ENCODE results near the gene CHMP5.

Gene CHMP5

DNA sequence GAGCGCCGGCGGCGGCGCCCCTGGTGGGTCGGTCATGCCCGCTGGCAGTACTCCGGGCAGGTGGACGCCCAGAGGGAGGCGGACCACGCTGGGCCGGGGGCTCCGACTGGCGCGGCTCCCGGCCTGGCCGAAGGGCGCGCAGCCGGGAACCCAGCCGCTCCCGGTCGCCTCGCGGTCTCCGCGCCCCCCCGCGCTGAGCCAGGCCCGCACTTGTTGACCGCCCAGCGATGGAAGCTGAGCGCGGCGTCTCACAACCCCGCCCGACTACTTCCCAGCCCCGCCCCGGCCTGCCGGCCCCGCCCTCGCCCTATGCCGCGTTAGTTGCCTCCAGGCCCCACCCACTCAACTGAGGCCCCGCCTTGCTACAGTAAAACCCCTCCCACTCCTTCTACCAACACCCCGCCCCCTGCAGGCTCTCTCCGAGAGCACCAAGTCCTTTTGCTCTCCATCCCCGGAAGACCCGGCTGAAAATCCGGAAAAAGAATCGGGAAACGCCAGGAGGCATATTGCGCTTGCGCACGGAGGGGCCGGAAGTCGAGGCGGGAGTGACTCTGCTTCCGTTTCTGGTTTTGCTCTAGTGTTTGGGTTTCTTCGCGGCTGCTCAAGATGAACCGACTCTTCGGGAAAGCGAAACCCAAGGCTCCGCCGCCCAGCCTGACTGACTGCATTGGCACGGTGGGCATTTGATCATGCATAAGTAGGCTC is at the start of gene CHMP5, which contains the start of gene BAG1:
Gene CHMP5, plus strand, starts transcription at position 577 of the 705 bp plus-strand sequence. Its CDS starts 30 bp downstream, at position 607.
Gene BAG1, minus strand, starts transcription at position 236 of the 705 bp plus-strand sequence.
- DNase-seq, result peak; percentile 96 to 100

DNA sequence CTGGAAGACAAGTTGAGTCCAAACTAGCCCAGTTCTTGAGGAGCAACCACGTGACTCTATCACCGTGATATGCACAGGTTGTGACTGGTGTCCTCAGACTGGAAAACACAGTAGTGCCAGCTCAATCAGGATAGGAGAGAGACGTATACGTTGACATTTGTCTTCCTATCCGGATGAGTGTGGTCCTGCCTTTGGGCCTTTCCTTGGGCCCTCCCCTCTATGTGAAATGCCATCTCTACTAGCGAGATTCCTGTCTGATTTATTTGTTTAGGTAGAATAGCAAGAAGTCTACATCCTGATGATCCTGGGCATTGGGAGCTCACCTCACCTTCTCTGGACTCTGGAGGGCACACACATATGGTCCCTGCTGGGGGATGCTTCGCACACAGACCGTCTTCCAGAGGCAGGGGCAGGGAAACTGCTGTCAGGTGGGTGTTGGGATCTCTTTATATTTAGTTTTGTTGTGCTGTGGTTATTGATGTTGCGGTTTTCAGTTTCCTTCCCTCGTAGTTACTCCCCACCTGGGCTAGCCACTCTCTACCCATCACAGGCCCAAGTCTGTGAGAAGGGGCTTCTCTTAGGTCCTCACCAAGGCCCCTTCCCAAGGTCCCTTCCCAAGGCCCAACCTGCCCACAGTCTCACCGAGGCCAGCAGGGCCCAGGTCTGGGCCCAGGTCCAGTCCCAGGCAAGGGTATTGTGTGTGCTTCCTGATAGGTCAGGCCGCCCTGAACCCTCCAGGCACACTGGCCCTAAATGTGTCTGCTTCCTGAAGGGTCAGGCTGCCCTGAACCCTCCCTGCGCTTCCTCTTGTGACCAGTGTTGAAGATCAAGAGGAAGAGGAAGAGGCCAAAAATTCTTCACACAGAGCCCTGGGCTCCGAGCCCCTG is 43.9 kb upstream of the CHMP5 start:
- no peak for DNase-seq

DNA sequence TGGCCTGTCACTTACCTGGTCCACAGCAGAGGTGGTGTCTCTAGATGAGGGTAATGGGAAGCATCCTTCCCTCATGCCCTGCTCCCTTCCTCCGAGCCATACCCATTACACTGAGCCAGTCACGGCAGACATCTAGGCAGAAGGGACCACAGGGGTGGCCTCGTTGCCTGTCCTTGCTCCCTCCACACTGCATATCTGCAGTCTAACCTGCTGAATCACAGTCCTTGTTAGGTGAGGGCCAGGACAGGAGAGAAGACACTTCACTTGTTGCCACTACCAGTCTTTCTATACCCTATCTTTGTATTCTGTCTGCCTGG is 43.3 kb upstream of the CHMP5 start:
- DNase-seq, result no peak

- DNase-seq, result no peak
Measured at GRCh38 chr9:33222031-33222430, 42.8 kb upstream of the CHMP5 start.

DNA sequence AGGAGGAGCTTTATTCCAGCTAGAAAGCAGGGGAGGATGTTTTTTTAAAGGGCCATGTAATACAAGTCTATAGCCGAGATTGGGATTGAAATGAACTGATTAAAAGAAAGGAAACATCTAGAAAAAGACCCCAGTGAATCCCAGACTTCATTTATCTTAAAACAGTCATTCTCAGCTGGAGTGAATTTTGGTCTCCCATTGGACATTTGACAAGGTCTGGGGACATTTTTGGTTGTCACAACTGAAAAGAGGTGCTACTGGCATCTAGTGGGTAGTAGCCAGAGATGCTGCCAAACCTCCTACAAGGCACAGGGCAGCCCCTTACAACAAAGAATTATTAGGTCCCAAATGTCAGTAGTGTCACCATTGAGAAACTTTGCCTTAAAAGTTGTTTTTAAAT is 41.2 kb upstream of the CHMP5 start:
- DNase-seq, result no peak

DNA sequence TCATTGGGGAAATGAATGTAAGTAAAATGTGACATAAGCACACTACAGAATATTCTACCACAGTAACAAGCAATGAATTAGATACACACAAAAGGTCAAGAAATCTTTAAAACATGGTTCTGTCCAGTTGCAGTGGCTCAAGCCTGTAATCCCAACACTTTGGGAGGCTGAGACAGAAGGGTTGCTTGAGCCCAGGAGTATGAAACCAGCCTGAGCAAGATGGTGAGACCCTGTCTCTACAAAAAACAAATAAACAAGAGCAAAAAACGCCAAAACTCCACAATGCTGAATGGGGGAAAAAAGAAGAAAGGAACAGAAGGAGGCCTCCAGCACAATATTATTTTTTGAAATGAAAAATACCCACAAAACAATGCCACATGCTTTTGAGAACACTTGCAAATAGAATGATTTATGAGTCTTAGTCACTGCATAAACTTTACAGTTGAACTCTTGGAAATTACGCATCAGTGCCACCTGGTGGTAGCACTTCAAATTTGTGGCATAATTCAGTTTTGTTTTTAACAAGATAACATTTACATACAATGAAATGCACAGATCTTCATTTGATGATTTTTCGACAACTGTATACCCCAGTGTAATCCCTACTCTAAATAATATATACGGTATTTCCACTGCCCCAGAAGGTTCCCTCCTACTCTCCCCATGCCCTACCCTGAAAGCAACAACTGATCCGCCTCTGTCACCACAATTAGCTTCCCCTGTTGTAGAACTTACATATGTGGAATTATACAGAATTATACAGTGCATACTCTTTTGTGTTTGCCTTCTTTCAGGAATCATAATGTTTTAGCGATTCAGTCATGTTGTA is 39.3 kb upstream of the CHMP5 start:
- peak; percentile 8 to 72 for DNase-seq

GRCh38 chr9:33227008-33227398 is 37.8 kb upstream of the CHMP5 start:
- peak; percentile 21 to 80 for DNase-seq

GRCh38 chr9:33227741-33228140 is 37.1 kb upstream of the CHMP5 start:
- no peak for DNase-seq

DNA sequence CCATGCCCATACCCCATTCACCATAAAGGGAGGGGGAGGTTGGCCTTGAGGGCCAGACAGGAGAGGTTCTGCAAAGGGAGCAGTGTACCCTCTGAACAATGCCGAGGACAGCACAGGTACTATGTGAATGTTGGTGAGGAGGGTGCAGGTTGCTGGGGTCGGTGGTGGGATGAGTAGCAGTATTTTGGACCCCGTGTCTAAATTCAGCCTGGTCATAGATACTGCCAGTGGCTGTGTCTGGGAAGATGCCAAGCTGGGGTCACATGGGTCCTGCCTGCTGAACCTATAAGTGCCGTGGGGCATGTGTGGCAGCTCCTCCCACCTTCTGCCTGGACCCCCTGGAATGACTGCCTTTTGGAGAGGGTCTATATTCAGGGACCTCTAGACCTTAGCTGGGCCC is 36.2 kb upstream of the CHMP5 start:
- no peak for DNase-seq

DNA sequence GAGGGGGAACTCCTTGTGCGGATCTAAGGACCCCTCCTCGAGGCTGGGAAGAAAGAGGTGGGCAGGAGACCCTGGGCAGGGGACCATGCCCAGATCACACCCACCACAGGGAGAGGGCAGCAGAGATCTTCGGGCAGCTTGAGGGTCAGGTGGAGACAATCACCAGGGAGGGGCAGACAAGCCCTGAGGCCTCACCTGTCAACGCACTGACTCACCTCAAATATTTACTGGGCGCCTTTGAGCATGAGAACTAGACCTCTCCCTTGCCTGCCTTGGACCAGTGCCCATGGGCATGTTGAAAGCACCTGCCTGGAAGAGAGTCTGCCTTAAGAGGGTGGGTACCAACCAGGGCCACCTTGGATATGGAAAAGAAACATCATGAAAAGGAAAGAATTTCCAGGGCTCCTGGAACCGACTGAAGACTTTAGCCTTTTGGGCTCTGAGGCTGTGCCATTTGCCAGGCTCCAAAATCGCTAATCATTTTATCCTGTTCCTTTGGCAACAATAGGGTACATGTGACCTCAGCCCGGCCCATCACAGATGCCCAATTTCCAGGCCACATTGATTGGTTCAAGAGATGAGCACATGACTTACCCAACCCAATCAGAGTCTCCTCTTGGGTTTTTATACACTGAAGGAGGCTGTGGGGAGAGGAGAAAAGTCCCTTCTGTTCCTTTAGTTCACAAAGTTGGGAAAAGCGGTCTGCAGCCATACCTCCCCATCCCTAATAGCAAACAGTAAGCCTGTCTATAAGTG is 35.3 kb upstream of the CHMP5 start:
- DNase-seq, result no peak

DNA sequence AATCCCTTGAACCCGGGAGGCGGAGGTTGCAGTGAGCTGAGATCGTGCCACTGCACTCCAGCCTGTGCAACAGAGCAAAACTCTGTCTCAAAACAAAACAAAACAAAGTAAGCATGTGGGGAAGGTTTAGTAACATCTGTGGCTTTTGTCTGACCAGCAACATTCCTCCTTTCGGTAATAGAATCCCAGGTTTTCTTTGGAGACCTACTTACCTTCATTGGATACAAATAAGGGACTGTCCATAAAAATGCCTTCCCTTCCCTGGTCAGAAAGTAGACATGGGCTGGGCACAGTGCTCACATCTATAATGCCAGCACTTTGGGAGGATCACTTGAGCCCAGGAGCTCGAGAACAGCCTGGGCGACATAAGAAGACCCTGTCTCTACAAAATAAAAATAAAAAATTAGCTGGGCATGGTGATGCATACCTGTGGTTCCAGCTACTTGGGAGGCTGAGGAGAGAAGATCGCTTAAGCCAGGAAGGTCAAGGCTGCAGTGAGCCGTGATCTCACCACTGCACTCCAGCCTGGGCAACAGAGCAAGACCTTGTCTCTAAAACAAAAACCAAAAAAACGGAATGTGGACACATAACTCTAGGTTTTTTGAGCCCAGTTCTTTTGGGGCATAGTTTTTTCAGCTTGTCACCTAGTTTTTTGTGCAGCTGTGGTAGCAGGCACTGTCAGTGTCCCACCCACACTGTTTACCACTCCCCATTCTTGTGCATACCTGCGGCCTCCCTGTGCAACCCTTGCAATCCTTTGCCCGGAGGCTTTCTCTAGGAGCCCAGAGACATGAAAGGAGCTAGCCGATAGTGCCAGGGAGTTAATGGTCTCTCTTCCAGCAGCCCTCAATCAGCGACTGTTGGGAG is 33.9 kb upstream of the CHMP5 start:
- DNase-seq, result no peak

GRCh38 chr9:33231623-33231942 is 33.3 kb upstream of the CHMP5 start:
- DNase-seq, result no peak

- no peak for DNase-seq
Measured at GRCh38 chr9:33232815-33233214, 32.0 kb upstream of the CHMP5 start.

GRCh38 chr9:33233626-33234342 is 31.1 kb upstream of the CHMP5 start:
- DNase-seq, result peak in 1 of 2 donors; percentile 2

DNA sequence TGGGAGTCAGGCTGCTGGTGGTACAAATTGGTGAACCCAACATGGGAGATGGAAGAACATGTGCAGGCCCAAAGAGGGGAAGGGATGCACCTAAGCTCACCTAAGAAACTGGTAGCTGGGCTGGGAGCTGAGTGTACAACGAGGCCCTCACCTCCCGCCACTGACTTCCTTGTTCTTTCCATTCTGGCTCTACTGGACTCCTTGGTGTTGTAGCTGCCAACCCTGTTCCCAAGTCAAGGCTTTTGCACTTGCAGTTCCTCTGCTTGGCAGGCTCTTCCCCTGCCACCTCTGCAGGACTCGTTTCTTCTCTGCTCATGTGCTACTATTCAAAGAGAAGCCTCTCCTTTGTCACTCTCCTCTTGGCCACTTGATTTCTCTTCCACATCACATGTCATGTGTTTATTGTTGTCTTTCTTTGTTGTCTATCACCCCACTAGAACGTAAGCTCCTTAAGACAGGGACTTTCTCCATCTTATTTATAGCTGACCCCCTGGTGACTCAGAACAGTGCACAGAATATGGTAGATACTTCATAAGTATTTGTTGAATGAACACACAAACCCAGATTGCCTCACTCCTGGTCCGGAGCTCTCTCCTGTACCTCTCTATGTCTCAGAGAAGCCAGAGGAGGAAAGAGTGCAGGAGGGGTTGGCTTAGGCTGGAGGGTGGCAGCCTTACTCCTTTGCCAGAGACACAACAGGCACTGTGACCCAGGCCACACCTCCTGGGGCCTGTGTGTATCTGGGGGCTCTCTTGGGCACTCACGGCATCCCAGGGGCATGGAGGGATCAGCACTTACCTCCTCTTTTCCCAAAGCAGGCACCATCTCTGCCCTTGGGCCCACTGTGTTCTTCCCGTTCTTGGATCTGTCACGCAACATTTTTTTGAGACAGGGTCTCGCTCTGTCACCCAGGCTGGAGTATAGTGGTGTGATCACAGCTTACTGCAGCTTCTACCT is 30.1 kb upstream of the CHMP5 start:
- DNase-seq, result no peak

GRCh38 chr9:33236571-33236970 is 28.3 kb upstream of the CHMP5 start:
- no peak for DNase-seq

DNA sequence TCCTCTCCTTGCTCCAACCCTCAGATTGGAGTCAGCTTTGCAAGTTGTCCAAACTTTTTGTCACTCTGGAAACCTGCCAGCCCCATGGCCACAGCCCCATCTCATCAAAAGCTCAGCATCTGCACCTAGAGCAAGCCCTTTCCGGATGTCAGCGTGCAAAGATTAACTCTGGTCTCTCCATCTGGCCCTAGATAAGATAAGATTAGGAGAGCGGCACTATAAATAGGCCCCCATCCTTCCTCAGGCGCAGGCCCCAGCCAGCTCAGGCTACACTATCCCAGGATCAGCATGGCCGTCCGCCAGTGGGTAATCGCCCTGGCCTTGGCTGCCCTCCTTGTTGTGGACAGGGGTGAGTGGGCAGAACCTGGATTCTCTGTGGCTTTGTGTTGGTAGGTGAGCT is 24.9 kb upstream of the CHMP5 start, which contains the start of gene SPINK4:
Gene SPINK4, plus strand, starts transcription at position 247 of the 400 bp plus-strand sequence. Its CDS starts 42 bp downstream, at position 289.
- DNase-seq, result peak in 1 of 2 donors; percentile 16

DNA sequence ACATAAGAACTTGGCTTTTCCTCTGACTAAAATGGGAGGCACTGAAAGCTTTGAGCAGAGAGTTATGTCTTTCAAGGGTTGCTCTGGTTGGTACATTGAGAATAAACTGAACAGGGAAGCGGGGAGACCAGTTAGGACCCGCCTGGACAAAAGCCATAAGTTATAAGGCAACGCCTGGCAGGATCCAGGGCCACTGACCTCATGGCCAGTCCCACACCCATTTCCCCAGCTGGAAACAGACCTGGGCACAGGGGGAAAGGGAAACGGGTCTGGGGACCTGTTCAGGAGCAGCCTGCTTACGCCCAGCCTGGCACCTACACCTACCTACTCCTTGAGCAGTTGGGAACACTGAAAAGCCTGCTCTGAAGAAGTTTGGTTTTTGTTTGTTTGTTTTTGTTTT is 23.6 kb upstream of the CHMP5 start:
- DNase-seq, result no peak

GRCh38 chr9:33242609-33243134 is 22.2 kb upstream of the CHMP5 start:
- DNase-seq, result no peak

Measured in bone marrow (tissue), 2 donors.